ENCODE measurements around the gene WNT9A. TPM values are rescaled to one million over a fixed set of nuclear protein-coding genes. Genes with fewer than 3 reads are reported as not detected.

WNT9A gene
- polyA plus RNA-seq, 1 donor from 2014 or later: 0.57 TPM

GRCh38 chr1:227913396-227913763 lies 34.4 kb downstream of the WNT9A start:
- H3K9ac ChIP-seq (ENCODE audit: low read length): no peak overlapping the region
- no peak overlapping the region for H2AFZ ChIP-seq (ENCODE audit: low read depth, low read length)
- H3K9me2 ChIP-seq (ENCODE audit: insufficient read depth, low read length): no peaks in the 10 kb centered on the region
- H3K36me3 ChIP-seq (ENCODE audit: insufficient read depth, low read length): no peaks in the 10 kb centered on the region
- no peak overlapping the region for H3K4me2 ChIP-seq (ENCODE audit: low read length)
- no peaks in the 10 kb centered on the region for H3F3A ChIP-seq (ENCODE audit: insufficient read depth, low read length, poor library complexity, severe bottlenecking)
- H3K27me3 ChIP-seq (ENCODE audit: insufficient read depth, low read depth, low read length): no peaks in the 10 kb centered on the region
- TF ChIP-seq EP300 (conservative IDR thresholded peaks at IDR 0.05; ENCODE audit: poor library complexity, severe bottlenecking) (no peak), REST (IDR thresholded peaks at IDR 0.05; ENCODE audit: borderline replicate concordance) (no peak), CTCF (IDR thresholded peaks at IDR 0.05; ENCODE audit: poor library complexity, severe bottlenecking) (no peak), EZH2 (IDR thresholded peaks at IDR 0.05; ENCODE audit: borderline replicate concordance, insufficient read depth, low read length, poor library complexity, severe bottlenecking) (no peak), RAD21 (conservative IDR thresholded peaks at IDR 0.05) (no peak), SMC3 (conservative IDR thresholded peaks at IDR 0.05; ENCODE audit: poor library complexity) (no peak), MXI1 (conservative IDR thresholded peaks at IDR 0.05; ENCODE audit: poor library complexity, severe bottlenecking) (no peak), TAF1 (IDR thresholded peaks at IDR 0.05; ENCODE audit: low read depth) (no peak), POLR2AphosphoS5 (IDR thresholded peaks at IDR 0.05) (no peak)
- no peaks in the 10 kb centered on the region for H3K9me3 ChIP-seq (ENCODE audit: low read length)
- no peak overlapping the region for H3K4me3 ChIP-seq (ENCODE audit: low read length)
- H3K27ac ChIP-seq (ENCODE audit: low read length): no peak overlapping the region
- H3K79me2 ChIP-seq (replicated peaks; ENCODE audit: insufficient read depth, low read length): no peaks in the 10 kb centered on the region
- no peaks in the 10 kb centered on the region for H4K20me1 ChIP-seq (ENCODE audit: insufficient read depth)

GRCh38 chr1:227912866-227913265 lies 34.9 kb downstream of the WNT9A start:
- H3K4me3 ChIP-seq (ENCODE audit: low read length): no peak overlapping the region
- H3K36me3 ChIP-seq (ENCODE audit: insufficient read depth, low read length): no peaks in the 10 kb centered on the region
- H2AFZ ChIP-seq (ENCODE audit: low read depth, low read length): no peak overlapping the region
- no peaks in the 10 kb centered on the region for H3K27me3 ChIP-seq (ENCODE audit: insufficient read depth, low read depth, low read length)
- no peak overlapping the region for H3K9ac ChIP-seq (ENCODE audit: low read length)
- no peaks in the 10 kb centered on the region for H4K20me1 ChIP-seq (ENCODE audit: insufficient read depth)
- TF ChIP-seq TAF1 (IDR thresholded peaks at IDR 0.05; ENCODE audit: low read depth): no peak
- TF ChIP-seq EZH2 (IDR thresholded peaks at IDR 0.05; ENCODE audit: borderline replicate concordance, insufficient read depth, low read length, poor library complexity, severe bottlenecking): no peak
- TF ChIP-seq POLR2AphosphoS5 (IDR thresholded peaks at IDR 0.05): no peak
- no peak for TF ChIP-seq MXI1 (conservative IDR thresholded peaks at IDR 0.05; ENCODE audit: poor library complexity, severe bottlenecking)
- no peak for TF ChIP-seq SMC3 (conservative IDR thresholded peaks at IDR 0.05; ENCODE audit: poor library complexity)
- TF ChIP-seq EP300 (conservative IDR thresholded peaks at IDR 0.05; ENCODE audit: poor library complexity, severe bottlenecking): no peak
- no peak for TF ChIP-seq RAD21 (conservative IDR thresholded peaks at IDR 0.05)
- TF ChIP-seq REST (IDR thresholded peaks at IDR 0.05; ENCODE audit: borderline replicate concordance): no peak
- TF ChIP-seq CTCF (IDR thresholded peaks at IDR 0.05; ENCODE audit: poor library complexity, severe bottlenecking): no peak
- H3K27ac ChIP-seq (ENCODE audit: low read length): no peak overlapping the region
- no peaks in the 10 kb centered on the region for H3K9me3 ChIP-seq (ENCODE audit: low read length)
- no peak overlapping the region for H3K4me2 ChIP-seq (ENCODE audit: low read length)
- H3K79me2 ChIP-seq (replicated peaks; ENCODE audit: insufficient read depth, low read length): no peaks in the 10 kb centered on the region
- no peaks in the 10 kb centered on the region for H3K9me2 ChIP-seq (ENCODE audit: insufficient read depth, low read length)
- no peaks in the 10 kb centered on the region for H3F3A ChIP-seq (ENCODE audit: insufficient read depth, low read length, poor library complexity, severe bottlenecking)

Data from neural cell (in vitro differentiated cells).